Spleen (tissue), 11 donors: Measurements from ENCODE around the gene LCE6A. TPM values are rescaled to one million over a fixed set of nuclear protein-coding genes. Genes with fewer than 3 reads are reported as not detected.

Experiments used
- DNase-seq: peaks from one replicate; pipeline ENCODE4 v3.0.0-alpha.2; 2020
- H3K27ac ChIP-seq, 8 donors: fragments of 200-600 bp; sonication (generic) in 7 of 8; 1 replicate in 4 of 8; 2 replicates in 4 of 8; pipeline versions ENCODE4 v1.5.0 to v1.8.0; 2016 to 2021; ENCODE audit warnings: inconsistent platforms in 4 of 8, mild to moderate bottlenecking in 4 of 8, moderate library complexity in 1 of 8
- H3K27me3 ChIP-seq, 7 donors: fragments of 200-600 bp; sonication (generic) in 6 of 7; replicated peaks in 1 of 7; 1 replicate in 4 of 7; 2 replicates in 3 of 7; pipeline versions ENCODE4 v1.5.0 to v1.8.0; 2016 to 2021; ENCODE audit warnings: inconsistent platforms in 3 of 7, mild to moderate bottlenecking in 1 of 7
- H3K36me3 ChIP-seq, 6 donors: fragments of 200-600 bp; sonication (generic) in 5 of 6; 1 replicate in 4 of 6; 2 replicates in 2 of 6; pipeline versions ENCODE4 v1.5.0 to v1.8.0; 2016 to 2021; ENCODE audit warnings: inconsistent platforms in 2 of 6
- H3K4me1 ChIP-seq, 6 donors: fragments of 200-600 bp; sonication (generic) in 5 of 6; 1 replicate in 3 of 6; 2 replicates in 3 of 6; pipeline versions ENCODE4 v1.5.0 to v1.8.0; 2016 to 2021; ENCODE audit warnings: inconsistent platforms in 3 of 6
- H3K4me3 ChIP-seq, 8 donors: fragments of 200-600 bp; sonication (generic) in 7 of 8; 1 replicate in 4 of 8; 2 replicates in 4 of 8; pipeline versions ENCODE4 v1.5.0 to v1.8.0; 2016 to 2021; ENCODE audit warnings: inconsistent platforms in 4 of 8, mild to moderate bottlenecking in 4 of 8, moderate library complexity in 2 of 8
- H3K9me3 ChIP-seq, 8 donors: fragments of 200-600 bp; sonication (generic) in 7 of 8; 1 replicate in 4 of 8; 2 replicates in 4 of 8; pipeline versions ENCODE4 v1.5.0 to v1.8.0; 2016 to 2021; ENCODE audit warnings: inconsistent platforms in 4 of 8
- POLR2A ChIP-seq, 3 donors: fragments of 450-650 bp; IDR thresholded peaks; one replicate each; pipeline ENCODE4 v1.5.1; 2017; ENCODE audit warnings: antibody characterized with exemption in 3 of 3, mild to moderate bottlenecking in 1 of 3
- POLR2AphosphoS5 ChIP-seq, 3 donors: sonication (generic); formaldehyde crosslinking; IDR thresholded peaks; one replicate each; pipeline ENCODE4 v1.5.1; 2017; ENCODE audit warnings: antibody characterized with exemption in 3 of 3
- WGBS, 5 donors: extraction: QIAGEN DNeasy Blood & Tissue Kit in 3 of 5; methylation state at CpG; one replicate each; pipeline versions ENCODE4 v1.1.5 to v1.1.7; 2013 to 2018; 5-methylcytosine and 5-hydroxymethylcytosine counted together
- intact Hi-C: fragments of 100-400 bp; cut with DNase I; formaldehyde crosslinking; loops from one replicate; pipeline ENCODE4 v1.15.0; 2023; ENCODE audit warnings: low total_unique reads
- polyA plus RNA-seq, 3 donors: library from polyadenylated mRNA; stranded (reverse); fragments of 200-250 nt; gene quantifications; one replicate each; pipeline ENCODE4 v1.2.1, GENCODE V29; 2013
- total RNA-seq, 7 donors: library from RNA; depleted of rRNA in 3 of 7; stranded (reverse); fragments of >200 nt in 3 of 7; fragmentation: NEBNext Ultra II Directional in 4 of 7; extraction: Animal tissue kit (Norgen Biotek cat#: 25700) in 4 of 7; gene quantifications; one replicate each; pipeline versions ENCODE4 v1.1.0 to v1.2.1, GENCODE V29; 2016 to 2021
- TF ChIP-seq, protein P1 (sequence below), 11 experiments: fragments of 200-600 bp in 7 of 11; fragments of 450-650 bp in 4 of 11; sonication (generic) in 4 of 11; IDR thresholded peaks in 8 of 11; conservative IDR thresholded peaks in 3 of 11; 1 replicate in 7 of 11; 2 replicates in 4 of 11; pipeline versions ENCODE4 v1.4.0 to v1.8.0; 2016 to 2021; ENCODE audit warnings: antibody characterized with exemption in 11 of 11, inconsistent platforms in 4 of 11, mild to moderate bottlenecking in 1 of 11
- donor health status: healthy with polysubstance abuse.
- donor health status: DM: no; HTN: no; CAD: no; lungs with moderate emphysema.
- donor health status: DM: no; HTN: no; CAD: no.
- donor health status: Bipolar disorder and iron deficiency.
- donor health status: healthy.
- donor health status: DM: no; HTN: no; CAD: no.
- donor health status: DM: yes; HTN: yes; CAD: no.

Gene LCE6A
- total and polyA plus RNA-seq, 10 donors = not detected

DNA sequence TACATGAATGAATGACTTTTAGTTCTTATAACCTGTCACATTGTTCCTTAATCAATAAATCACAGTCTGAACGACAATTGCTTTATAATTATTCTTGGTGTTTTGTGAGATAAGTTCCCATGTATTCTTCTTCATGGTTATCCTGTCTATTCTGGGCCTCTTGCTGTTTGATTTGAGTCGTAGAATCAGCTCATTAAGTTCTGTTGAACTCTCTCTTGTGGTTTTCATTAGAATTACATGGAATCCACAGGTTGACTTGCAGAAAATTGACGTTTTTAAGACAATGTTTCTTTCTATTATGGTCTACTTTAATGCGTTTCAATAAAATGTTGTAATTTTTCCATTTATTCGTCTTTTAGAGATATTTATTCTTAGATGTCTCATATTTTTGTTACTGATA lies 19.4 kb upstream of the LCE6A start:
- Histone ChIP-seq H3K27me3 (peaks cover 0 to 41% (median 0%) of the 10 kb centered on the region in 7 donors), H3K4me3 (no peak overlapping the region), H3K9me3 (no peaks in the 10 kb centered on the region), H3K36me3 (no peaks in the 10 kb centered on the region), H3K4me1 (no peaks in the 10 kb centered on the region), H3K27ac (no peak overlapping the region)
- intact Hi-C loops = no loop called here
- WGBS, 5 donors = 37 to 49% (median 40%) methylated on average over 5 of the region's 5 CpGs
- DNase-seq = no peak
- TF ChIP-seq POLR2A (IDR thresholded peaks at IDR 0.05) (no peak), POLR2AphosphoS5 (IDR thresholded peaks at IDR 0.05) (no peak)
- TF ChIP-seq, protein P1, sequence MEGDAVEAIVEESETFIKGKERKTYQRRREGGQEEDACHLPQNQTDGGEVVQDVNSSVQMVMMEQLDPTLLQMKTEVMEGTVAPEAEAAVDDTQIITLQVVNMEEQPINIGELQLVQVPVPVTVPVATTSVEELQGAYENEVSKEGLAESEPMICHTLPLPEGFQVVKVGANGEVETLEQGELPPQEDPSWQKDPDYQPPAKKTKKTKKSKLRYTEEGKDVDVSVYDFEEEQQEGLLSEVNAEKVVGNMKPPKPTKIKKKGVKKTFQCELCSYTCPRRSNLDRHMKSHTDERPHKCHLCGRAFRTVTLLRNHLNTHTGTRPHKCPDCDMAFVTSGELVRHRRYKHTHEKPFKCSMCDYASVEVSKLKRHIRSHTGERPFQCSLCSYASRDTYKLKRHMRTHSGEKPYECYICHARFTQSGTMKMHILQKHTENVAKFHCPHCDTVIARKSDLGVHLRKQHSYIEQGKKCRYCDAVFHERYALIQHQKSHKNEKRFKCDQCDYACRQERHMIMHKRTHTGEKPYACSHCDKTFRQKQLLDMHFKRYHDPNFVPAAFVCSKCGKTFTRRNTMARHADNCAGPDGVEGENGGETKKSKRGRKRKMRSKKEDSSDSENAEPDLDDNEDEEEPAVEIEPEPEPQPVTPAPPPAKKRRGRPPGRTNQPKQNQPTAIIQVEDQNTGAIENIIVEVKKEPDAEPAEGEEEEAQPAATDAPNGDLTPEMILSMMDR (IDR thresholded peaks at IDR 0.05 in 8 of 11, conservative IDR thresholded peaks at IDR 0.05 in 3 of 11) = no peak

DNA sequence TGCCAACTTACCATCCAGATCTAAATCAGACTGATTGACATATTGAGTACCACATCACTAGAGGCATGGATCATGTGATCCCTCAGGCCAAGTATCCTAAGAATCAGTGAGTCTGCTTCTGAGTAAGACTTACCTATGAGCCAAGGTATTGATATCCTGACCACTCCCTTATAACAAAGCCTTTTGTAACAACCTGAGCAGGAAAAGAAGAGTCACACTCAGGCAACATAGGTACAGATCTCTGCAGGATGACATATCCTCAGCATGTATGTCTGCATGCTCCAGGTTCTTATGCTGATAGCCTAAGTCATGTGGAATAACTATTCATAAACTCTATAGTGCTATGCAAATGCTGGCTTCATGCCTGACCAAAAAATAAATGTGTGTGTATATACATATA lies 17.7 kb upstream of the LCE6A start:
- Histone ChIP-seq H3K27me3 (peaks cover 0 to 46% (median 0%) of the 10 kb centered on the region in 7 donors), H3K27ac (no peak overlapping the region), H3K4me3 (no peak overlapping the region), H3K9me3 (peaks cover 0 to 2% (median 0%) of the 10 kb centered on the region in 8 donors), H3K36me3 (no peaks in the 10 kb centered on the region), H3K4me1 (no peaks in the 10 kb centered on the region)
- TF ChIP-seq POLR2A (IDR thresholded peaks at IDR 0.05) = no peak
- TF ChIP-seq, protein P1 (IDR thresholded peaks at IDR 0.05 in 8 of 11, conservative IDR thresholded peaks at IDR 0.05 in 3 of 11) = no peak
- TF ChIP-seq POLR2AphosphoS5 (IDR thresholded peaks at IDR 0.05) = no peak
- intact Hi-C loops = no loop called here
- DNase-seq = no peak

DNA sequence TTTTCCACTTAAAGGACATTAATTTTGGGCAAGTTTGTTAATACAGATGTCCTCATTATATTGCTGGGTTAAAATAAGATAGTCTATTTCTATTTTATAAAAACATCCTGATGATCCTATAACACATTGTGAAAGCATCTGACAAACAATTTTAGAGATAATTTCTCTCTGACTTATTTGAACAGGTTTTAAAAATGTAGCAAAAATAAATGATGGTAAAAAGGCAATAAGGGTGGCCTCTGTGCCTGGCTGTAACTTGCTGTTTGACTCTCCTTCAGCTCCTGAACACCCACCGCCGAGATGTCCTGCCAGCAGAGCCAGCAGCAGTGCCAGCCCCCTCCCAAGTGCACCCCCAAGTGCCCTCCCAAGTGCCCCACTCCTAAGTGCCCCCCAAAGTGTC lies 15.5 kb upstream of the LCE6A start, which contains the start of gene LCE1A:
TSS of gene LCE1A (plus strand) at position 301 of the 400 bp plus-strand sequence. CDS start at position 301, 0 bp downstream.
- intact Hi-C loops = no loop called here
- H3K36me3 ChIP-seq = no peaks in the 10 kb centered on the region
- no peak within 1 kb of the TSS for H3K4me3 ChIP-seq
- 65 to 95% (median 73%) methylated on average over 2 of the region's 2 CpGs for WGBS, 5 donors
- H3K9me3 ChIP-seq = peaks cover 0 to 9% (median 0%) of the 10 kb centered on the region in 8 donors
- H3K4me1 ChIP-seq = no peaks in the 10 kb centered on the region
- H3K27ac ChIP-seq = no peak within 1 kb of the TSS
- DNase-seq = no peak
- H3K27me3 ChIP-seq = peaks cover 0 to 60% (median 0%) of the 10 kb centered on the region in 7 donors
- no peak for TF ChIP-seq POLR2A (IDR thresholded peaks at IDR 0.05)
- TF ChIP-seq POLR2AphosphoS5 (IDR thresholded peaks at IDR 0.05) = no peak
- TF ChIP-seq, protein P1 (IDR thresholded peaks at IDR 0.05 in 8 of 11, conservative IDR thresholded peaks at IDR 0.05 in 3 of 11) = no peak

DNA sequence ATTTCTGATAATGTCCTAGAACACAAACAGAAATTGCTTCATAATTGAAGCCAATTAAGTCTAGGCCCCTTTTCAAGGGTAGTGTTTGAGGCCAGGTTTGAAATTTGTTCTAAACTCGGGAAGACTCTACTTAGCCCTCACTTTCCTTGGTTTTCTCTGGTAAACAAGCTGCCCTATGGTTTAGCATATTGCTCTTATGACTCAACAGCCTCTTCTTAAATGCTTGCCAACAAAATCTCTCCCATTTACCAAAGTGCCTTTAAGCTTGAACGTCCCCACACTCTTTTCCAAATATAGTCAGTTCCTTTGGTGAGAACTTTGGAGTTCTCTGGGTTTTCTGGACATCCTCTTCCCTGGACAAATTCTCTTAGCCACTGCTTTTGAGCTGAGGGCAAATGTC lies 5.8 kb upstream of the LCE6A start:
- H3K4me3 ChIP-seq = no peak overlapping the region
- intact Hi-C loops = no loop called here
- no peak overlapping the region for H3K27ac ChIP-seq
- no peaks in the 10 kb centered on the region for H3K27me3 ChIP-seq
- WGBS, 5 donors = 54 to 69% (median 65%) methylated on average over 2 of the region's 2 CpGs
- no peak for DNase-seq
- no peaks in the 10 kb centered on the region for H3K9me3 ChIP-seq
- no peak for TF ChIP-seq POLR2AphosphoS5 (IDR thresholded peaks at IDR 0.05)
- no peak for TF ChIP-seq POLR2A (IDR thresholded peaks at IDR 0.05)
- TF ChIP-seq, protein P1 (IDR thresholded peaks at IDR 0.05 in 8 of 11, conservative IDR thresholded peaks at IDR 0.05 in 3 of 11) = no peak
- H3K4me1 ChIP-seq = no peaks in the 10 kb centered on the region
- no peaks in the 10 kb centered on the region for H3K36me3 ChIP-seq
